GM21423 (cell line): Measurements from ENCODE around the gene ASB5.

Experiments used
- ATAC-seq: cut with Tn5 transposase; IDR thresholded peaks from one replicate; pipeline ENCODE4 v1.9.1; 2021; ENCODE audit warnings: mild to moderate bottlenecking, moderate library complexity; ENCODE audit not compliant: unreplicated experiment

Gene ASB5

GRCh38 chr4:176185051-176185450 is 84.0 kb downstream of the ASB5 start:
- no peak for ATAC-seq
